Activated CD8-positive, alpha-beta memory T cell treated with anti-CD3 and anti-CD28 coated beads, Interleukin-2, amount 50 U/mL, for 24 hours (primary cell): ENCODE data around the gene MNAT1.

Experiments
- DNase-seq: peaks from one replicate; pipeline ENCODE4 v3.0.0-alpha.2; 2020; ENCODE audit errors: extremely low read depth

The MNAT1 gene

DNA sequence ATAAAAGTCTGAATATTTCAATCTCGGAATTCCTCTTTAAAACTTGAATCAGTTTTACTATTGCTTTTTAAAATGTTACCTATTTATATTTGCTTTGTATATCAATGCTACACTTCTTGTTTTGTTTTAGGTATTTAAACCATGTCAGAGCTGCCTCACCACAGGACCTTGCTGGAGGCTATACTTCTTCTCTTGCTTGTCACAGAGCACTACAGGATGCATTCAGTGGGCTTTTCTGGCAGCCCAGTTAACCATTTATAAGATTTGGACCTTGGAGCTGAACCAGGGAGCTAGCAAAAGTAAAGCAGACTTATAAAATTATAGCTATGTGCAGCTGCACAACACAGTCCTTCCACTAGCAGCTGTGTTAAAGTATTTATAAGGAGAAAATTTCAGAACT, 233.5 kb downstream of the MNAT1 start:
- DNase-seq = no peak

DNA sequence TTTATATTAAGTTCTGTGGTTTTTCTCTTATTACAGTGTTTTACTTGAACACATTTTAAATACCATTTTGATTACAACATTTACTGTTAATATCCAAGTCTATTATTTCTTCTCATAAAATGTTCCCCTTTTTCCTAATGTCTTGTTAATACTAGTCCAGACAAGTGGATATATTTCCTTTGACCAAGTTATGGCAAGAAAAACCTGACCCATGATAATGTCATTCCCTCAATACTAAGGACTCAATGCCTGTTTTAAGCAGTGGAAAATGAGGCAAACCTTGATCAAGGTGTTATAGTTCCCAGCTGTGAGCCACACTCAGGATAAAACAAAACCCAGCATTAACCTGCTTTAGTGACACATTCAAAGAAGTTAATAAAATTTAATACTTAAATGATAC, 234.1 kb downstream of the MNAT1 start:
- DNase-seq = no peak

DNA sequence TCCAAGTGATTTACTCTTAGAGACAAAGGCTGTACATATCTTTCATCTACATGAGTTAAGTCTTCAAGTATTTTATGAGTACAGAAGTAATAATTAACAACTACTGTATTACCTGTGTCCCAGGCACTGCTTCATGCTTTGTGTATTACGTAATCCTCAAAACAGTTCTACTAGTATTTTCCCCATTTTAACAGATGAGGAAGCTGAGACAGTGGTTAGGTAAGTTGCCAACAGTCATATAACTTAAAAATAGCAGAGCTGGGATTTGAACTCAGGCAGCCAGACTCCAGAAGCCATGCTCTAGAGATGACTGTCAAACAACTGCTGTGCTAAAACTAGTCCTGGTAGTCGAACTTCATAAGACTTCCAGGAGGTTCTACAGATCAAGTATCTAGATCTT, 235.6 kb downstream of the MNAT1 start:
- DNase-seq = no peak

DNA sequence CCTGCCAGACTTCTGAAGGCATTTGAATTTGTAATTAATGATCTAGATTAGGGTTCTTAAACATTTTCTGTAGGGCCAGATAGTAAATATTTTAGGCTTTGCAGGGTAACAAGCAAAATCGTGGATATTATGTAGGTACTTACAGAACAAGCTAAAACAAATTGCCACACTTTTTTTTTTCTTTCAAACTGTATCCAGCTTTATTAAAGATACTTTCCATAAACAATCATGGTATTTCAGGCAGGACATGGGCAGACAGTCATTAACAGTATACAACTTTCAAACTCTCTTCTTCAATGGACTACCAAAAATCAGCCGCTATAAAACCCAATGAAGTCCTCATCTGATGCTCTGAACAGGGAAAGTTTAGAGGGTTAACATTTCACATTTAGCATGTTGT, 236.7 kb downstream of the MNAT1 start:
- no peak for DNase-seq

DNA sequence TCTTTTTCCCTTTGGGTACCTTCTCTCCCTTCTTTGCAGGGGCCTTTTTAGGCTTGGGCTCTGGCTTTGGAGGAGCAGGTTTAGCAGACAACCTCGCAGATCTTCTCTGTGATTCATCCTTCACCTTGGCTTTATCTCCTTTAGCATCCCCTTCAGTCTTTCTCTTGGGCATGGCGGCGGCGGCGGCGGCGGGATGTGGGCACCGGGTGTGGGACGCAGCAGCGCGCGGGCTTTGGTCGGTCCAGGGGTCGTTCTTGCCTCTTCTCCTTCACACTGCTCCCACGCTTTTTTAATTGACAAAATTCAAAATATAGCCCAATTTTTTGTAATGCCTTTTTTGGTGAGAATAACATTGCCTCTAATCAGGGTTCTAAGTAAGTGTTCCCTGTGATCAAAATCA, 237.7 kb downstream of the MNAT1 start:
- no peak for DNase-seq

DNA sequence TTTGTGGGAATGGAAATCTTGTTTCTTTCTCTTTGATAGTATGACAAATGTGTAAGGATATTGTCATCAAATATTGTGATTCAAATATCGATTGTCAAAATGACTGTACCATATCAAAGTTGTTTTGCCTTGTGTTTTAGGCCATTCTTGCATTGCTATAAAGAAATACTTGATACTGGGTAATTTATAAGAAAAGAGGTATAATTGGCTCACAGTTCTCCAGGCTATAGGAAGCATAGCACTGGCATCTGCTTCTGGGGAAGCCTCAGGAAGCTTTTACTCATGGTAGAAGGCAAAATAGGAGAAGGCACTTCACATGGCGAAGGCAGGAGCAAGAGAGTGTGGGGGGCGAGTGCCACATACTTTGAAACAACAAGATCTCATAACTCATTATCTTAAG, 238.5 kb downstream of the MNAT1 start:
- no peak for DNase-seq

DNA sequence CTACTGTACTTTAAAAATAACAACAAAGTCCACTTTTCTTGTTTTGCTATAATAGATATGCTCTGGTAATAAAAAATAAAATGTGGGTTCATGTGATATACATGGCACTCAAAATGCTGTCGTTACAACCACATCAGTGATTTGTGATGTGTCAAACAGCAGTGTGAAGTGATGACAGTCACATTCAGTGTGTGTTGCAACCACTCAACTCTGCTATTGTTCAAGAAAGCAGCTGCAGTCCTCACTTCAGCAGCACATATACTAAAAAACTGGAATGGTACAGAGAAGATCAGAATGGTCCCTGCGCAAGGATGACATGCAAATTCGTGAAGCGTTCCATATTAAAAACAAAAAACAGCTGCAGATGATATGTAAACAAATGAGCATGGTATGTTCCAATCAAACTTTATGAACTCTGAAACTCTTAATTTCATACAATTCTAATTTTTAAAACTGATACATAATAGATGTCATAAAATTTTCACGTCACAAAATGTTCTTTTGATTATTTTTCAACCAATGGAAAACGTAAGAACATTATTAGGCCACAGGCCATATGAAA, 239.6 kb downstream of the MNAT1 start:
- no peak for DNase-seq

DNA sequence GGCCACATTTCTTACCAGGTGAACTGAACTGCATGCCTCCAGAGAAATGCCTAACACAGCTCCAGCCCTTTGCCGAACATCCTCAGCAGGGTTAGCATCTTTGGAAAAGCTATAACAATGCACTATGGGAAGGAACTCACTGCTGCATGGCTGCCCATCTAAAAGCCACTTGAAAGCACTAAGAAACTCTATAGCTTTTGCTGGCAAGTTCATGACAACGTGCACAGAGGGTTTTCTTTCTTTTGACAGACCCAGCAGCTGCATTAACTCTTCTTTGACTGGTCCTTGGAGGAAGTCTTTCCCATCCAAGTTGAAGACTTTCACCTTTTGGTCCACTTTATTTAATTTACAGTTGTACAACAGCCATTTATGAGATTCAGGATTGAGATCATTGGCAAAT, 241.0 kb downstream of the MNAT1 start:
- no peak for DNase-seq

DNA sequence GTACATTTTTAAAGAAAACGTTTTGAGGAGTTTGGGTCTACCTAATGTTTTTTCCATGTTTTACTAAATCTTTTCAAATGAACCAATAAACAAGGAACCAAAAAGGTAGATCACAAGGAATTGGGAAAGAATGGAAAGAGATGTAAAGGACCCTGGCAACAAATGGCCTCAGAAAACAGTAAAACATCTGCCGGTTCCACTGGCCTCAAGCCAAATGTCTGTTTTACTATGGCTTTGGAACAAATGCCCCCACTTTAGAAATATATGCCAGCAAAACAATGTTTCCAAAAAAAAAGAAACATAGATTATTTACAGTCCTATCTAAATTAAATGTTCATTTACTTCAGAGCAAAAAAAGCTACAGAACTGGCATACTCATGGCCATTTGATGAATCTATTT, 243.3 kb downstream of the MNAT1 start:
- DNase-seq = no peak

DNA sequence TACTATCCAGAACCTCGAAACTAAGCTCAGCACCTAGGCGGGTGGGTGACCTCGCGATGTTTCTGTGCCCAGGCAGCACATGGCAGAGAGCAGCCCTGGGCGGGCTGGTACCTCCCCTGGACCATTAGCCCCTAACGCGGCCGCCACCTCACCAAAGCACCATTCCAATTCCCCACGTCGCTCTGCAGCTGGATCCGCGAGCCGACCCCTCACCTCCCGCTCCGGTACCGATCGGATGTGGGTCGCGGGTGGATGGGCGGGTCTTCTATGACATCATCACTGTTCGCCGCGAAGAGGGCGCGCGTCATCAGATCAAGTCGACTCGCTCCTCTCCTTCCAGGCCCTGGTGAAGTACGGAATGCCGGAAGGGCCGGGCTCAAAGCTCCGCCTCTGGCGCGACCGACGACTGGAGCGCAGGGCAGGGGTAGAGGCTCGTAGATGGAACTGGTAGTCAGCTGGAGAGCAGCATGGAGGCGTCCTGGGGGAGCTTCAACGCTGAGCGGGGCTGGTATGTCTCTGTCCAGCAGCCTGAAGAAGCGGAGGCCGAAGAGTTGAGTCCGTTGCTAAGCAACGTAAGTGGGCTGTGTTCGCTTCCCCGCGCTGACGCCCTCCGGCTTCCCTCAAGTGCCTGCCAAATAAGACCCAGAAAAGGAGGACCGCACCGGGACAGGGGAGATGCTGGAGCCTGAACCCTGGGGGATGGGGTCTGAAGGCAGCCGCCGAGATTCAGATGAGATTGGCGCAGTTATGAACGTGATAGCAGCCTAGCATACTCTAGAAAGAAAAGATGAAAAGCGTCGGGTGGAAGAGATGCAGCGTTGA, 246.5 kb downstream of the MNAT1 start, which contains the start of the genes SLC38A6 and TRMT5:
TSS of gene SLC38A6 (plus strand) at position 435 of the 822 bp plus-strand sequence. CDS start at position 468, 33 bp downstream.
TSS of gene TRMT5 (minus strand) at position 269 of the 822 bp plus-strand sequence. CDS start at position 163, 106 bp downstream.
- peak; percentile 82 for DNase-seq

DNA sequence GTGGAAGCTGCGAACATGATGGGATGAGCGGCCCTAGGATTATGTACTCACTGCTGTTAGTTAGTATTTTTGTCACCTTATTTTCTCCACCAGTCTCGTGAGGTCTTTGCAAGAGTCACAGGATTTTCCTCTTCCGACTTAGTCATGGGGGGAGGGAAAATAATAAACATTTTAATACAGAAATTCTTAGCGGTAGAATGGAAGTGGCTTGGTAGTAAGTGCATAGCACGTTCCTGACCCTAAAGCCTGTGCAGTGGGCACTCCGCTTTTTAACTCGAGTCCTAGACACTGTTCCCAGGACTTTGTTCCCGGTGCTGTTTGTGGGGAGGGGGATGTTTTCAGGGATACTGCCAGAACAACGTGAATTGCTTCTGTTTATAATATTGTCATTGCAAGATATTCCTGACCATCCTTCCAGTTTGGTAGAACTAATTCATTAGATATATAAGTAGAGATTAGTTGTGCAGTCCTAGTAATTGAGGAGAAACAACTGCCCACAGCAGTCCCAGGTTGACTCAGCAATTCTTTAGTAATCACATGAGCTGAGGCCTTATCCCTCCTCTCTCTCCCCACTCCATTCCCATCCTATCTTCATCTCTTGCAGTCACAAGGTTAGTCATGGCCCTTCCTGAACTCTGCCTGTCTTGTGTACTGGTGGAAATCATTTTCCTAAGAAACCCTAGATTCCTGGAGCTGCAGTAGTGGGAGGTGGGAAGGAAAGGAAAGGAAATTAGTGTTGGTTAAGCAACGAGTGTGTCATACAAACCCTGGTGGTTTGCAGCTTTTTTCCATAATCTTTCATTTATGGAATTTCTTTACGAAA, 247.3 kb downstream of the MNAT1 start:
- no peak for DNase-seq

DNA sequence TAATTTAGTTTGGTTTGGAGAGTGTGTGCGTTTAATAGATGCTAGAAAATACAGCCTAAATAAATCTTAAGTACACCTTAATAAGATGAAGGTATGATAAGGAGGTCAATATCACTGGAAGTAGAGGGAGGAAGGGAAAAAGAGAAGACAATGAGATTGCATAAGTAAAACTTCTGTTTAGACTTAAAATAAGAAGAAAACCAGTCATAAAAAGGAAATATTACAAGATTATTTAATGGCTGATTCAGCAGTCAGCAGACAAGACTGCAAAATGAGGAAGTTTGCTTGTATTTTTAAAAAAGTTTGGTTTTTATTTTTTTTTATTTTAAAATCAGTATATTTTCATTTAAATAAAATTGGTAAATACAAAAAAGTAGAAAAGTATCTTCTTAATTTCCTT, 249.6 kb downstream of the MNAT1 start:
- no peak for DNase-seq

DNA sequence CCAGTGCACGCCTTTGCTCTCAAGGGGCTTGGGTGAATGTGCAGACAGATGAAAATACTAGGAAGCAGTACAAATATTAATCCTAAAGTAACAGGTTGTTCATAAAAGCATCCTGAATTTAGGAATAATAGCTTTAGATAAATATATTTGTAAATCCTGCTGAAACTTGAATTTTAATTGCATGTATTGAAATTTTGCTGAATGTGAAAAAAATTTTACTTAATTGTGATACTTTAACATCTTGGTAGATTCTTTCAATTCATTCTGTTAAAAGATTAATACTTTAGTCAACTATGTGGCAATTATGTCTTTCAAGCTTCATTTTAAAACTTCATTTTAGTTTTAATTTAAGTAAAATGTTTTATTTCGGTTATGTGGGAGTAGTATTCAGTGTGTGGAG, 251.9 kb downstream of the MNAT1 start:
- no peak for DNase-seq

DNA sequence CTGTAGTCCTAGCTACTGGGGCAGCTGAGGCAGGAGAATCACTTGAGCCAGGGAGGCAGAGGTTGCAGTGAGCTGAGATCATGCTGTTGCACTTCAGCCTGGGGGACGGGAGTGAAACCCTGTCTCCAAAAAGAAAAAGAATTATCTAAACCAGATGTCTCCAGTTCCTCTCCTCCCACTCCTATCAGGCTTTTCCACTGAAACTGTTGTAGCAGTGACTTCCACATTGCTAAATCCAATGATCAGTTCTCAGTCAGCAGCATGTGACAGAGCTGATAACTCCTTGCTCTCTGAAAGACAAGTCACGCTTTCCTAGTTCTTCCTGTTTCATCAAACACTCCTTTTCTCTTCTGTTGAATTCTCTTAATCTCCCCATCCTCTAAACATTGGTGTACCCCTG, 255.0 kb downstream of the MNAT1 start:
- no peak for DNase-seq

DNA sequence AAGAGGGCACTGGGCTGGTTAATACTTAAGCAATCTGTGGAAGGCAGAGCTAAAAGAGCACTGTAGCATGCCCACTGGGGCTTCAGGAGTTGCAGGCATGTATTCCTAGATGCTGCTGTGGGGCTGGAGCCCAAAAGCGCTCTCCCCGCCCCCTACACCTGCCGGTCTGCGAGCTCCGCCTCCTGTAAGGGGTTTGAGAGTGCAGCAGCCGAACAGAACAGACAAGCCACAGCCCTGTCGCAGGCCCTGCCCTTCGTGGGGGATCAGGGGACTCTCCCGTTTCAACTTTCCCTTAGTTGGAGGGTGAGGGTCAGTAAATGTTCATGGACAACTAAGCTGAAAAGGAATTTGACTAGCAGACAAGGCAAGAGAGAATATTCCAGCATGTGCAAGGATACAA, 264.1 kb downstream of the MNAT1 start:
- DNase-seq = no peak

DNA sequence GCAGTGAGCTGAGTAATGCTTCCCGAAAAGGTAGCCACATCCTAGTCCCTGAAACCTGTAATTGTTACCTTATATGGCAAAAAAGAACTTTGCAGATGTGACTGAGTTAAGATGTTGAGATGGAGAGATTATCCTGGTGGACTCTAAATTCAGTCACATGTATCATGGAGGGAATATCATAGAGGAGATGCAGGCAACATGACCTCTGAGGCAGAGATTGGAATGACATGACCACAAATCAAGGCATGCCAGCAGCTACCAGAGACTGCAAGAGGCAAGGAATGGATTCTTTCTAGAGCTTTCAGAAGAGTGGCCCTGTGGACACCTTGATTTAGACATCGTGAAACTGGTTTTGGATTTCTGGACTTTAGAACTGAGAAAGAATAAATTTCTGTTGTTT, 265.0 kb downstream of the MNAT1 start:
- DNase-seq = no peak

DNA sequence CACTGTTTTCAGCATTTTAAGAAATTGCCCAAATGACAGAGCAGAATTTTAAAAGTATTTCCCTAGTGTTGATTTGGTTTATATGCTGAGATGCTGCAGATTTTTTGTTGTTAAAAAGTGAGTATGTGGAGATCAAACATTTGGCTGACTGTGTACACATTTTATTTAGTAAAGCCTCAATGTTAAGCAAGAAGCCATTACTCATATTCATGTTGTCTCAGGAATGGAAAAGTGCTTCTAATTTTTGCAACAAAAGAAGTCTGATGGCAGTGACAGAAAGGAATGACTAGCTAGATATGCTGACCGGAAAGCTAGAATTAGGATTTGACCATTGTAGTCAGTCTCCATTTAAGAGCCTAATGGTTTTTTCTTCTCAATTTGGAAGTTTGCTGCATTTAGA, 269.0 kb downstream of the MNAT1 start:
- DNase-seq = no peak

DNA sequence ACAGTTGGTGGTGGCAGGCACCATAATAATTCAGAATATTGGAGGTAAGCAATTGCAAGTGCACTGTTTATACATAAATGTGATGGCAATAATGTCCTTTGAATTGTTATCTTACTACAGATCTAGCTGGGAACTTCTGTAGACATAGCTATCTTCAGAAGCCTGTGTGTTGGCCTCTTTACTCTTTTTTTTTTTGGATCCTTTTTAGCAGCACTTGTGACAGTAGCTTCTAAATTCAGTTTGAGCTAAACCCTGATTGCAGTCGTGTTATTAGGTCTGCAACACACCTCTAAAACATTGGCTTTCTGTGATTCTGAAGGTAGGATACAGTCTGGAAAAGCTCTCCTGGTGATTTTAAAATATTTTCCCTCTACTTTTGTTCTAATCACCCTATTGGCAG, 285.0 kb downstream of the MNAT1 start:
- no peak for DNase-seq
